HepG2 (cell line): ENCODE results near the gene ADAR. TPM values are rescaled to one million over a fixed set of nuclear protein-coding genes. Genes with fewer than 3 reads are reported as not detected.

Source experiments
- ATF2 ChIP-seq: sonication (generic); formaldehyde crosslinking; IDR thresholded peaks from 2 replicates; pipeline ENCODE4 v1.4.0; 2020; ENCODE audit warnings: missing genetic modification reagents
- CTCF ChIP-seq: sonication (generic); formaldehyde crosslinking; IDR thresholded peaks from 2 replicates; pipeline ENCODE4 v1.5.0; 2020; ENCODE audit warnings: mild to moderate bottlenecking, missing genetic modification reagents, moderate library complexity
- FOSL2 ChIP-seq: sonication (generic); formaldehyde crosslinking; IDR thresholded peaks from 2 replicates; pipeline ENCODE4 v1.4.0; 2020; ENCODE audit warnings: missing genetic modification reagents
- MXD4 ChIP-seq: IDR thresholded peaks from 2 replicates; pipeline ENCODE4 v1.6.1; 2016; ENCODE audit warnings: mild to moderate bottlenecking, missing biosample characterization, missing genetic modification reagents
- NCOA2 ChIP-seq: sonication (generic); formaldehyde crosslinking; IDR thresholded peaks from 2 replicates; pipeline ENCODE4 v1.8.0; 2022; ENCODE audit warnings: inconsistent platforms
- SKIL ChIP-seq: sonication (generic); formaldehyde crosslinking; IDR thresholded peaks from 2 replicates; pipeline ENCODE4 v1.8.0; 2022; ENCODE audit warnings: missing genetic modification reagents, mild to moderate bottlenecking, moderate library complexity, borderline replicate concordance
- TEAD3 ChIP-seq: optimal IDR thresholded peaks from 2 replicates; pipeline ENCODE3; 2016; ENCODE audit warnings: borderline replicate concordance
- ZBTB38 ChIP-seq: sonication (generic); formaldehyde crosslinking; IDR thresholded peaks from 2 replicates; pipeline ENCODE4 v1.5.1; 2020; ENCODE audit warnings: mild to moderate bottlenecking, missing genetic modification reagents
- ZBTB4 ChIP-seq: sonication (generic); formaldehyde crosslinking; IDR thresholded peaks from 2 replicates; pipeline ENCODE4 v1.4.0; 2020; ENCODE audit warnings: missing genetic modification reagents, mild to moderate bottlenecking, borderline replicate concordance
- ZNF101 ChIP-seq: sonication (generic); formaldehyde crosslinking; IDR thresholded peaks from 2 replicates; pipeline ENCODE4 v1.4.0; 2020; ENCODE audit warnings: mild to moderate bottlenecking, low read depth, missing genetic modification reagents, borderline replicate concordance
- ZNF264 ChIP-seq: sonication (generic); formaldehyde crosslinking; IDR thresholded peaks from 2 replicates; pipeline ENCODE4 v1.4.0; 2020; ENCODE audit warnings: missing genetic modification reagents
- ZNF883 ChIP-seq: sonication (generic); formaldehyde crosslinking; IDR thresholded peaks from 2 replicates; pipeline ENCODE4 v1.5.1; 2020; ENCODE audit warnings: mild to moderate bottlenecking, missing genetic modification reagents; ENCODE audit errors: not compliant biosample characterization
- ZSCAN22 ChIP-seq: sonication (generic); formaldehyde crosslinking; IDR thresholded peaks from 2 replicates; pipeline ENCODE4 v1.4.0; 2020; ENCODE audit warnings: mild to moderate bottlenecking, missing genetic modification reagents
- polyA plus RNA-seq, 8 experiments: library from polyadenylated mRNA; depleted of rRNA in 3 of 8; stranded (reverse) in 7 of 8; unstranded in 1 of 8; fragments of >200 nt; fragmentation: Illumina TruSeq in 4 of 8; extraction: Trizol in 4 of 8; gene quantifications; 2 replicates each; pipeline versions ENCODE4 v1.2.1 to v1.2.3, GENCODE V29; 2011 to 2016; ENCODE audit warnings: low read depth in 4 of 8, missing spikeins in 1 of 8, mixed read lengths in 1 of 8; ENCODE audit not compliant: insufficient read depth in 1 of 8
- total RNA-seq, 5 experiments: library from RNA; depleted of rRNA; stranded (reverse); fragments of >200 nt; fragmentation: Illumina TruSeq; extraction: Trizol; gene quantifications; 2 replicates each; pipeline ENCODE4 v1.2.3, GENCODE V29; 2016; ENCODE audit warnings: low read depth in 1 of 5
- TF ChIP-seq, protein P1 (sequence below): IDR thresholded peaks from 2 replicates; pipeline ENCODE4 v1.6.1; 2016; ENCODE audit warnings: mild to moderate bottlenecking
- TF ChIP-seq, protein P2 (sequence below): sonication (generic); formaldehyde crosslinking; IDR thresholded peaks from 2 replicates; pipeline ENCODE4 v1.5.0; 2020; ENCODE audit warnings: missing genetic modification reagents, mild to moderate bottlenecking, borderline replicate concordance

Gene ADAR
- total and polyA plus RNA-seq, 2 of the 13 experiments (the other 11 are each of a cell fraction or from before 2014, with no cell fraction given), result 70.8 to 86.2 TPM

DNA sequence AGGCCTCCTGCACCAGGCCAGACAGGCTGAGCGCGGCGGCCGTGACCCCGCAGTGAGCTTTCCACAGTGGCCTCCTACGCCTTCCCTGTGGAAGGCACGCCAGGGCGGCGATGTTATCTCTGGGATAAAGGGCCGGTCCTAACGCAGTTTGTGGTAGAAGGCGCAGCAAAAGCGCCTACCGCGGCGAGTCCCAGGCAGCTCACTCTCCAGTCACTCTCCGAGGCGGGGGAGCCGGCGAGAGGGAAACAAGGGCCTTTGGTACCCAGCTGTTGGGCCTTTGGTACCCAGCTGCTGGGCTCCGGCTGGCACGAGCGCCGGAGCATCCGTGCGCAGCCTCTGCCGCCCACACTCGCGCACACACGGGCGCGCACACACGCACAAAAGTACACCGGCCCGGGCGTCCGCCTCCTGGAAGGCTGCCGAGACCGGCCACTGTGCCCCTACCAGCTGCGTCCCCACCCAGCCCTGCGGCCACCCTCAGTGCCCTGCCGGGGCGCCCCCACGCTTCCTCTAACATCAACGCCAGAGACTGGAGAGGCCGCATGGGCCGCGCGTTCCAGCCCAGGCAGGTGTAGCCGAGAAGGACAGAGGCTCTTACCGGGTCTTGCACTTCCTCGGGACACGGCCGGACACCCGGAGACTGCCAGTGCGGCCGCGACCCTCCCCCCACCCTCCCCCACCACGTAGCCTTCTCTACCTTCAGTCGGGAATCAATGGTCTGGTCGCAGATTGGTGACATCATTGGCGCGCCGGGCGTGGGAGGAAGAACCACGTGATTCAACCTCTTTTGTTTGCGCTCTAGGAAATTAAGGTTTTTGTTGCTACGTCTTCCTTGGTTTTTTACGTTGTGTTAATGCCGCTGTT, 19.5 kb upstream of the ADAR start (continued):
- no peak; the same call in 1 of the 2 replicates for TF ChIP-seq ATF2 (CRISPR knock-in tag)
- TF ChIP-seq ZNF883, result peak; percentile 66
- TF ChIP-seq NCOA2, result no peak
- TF ChIP-seq, protein P1, sequence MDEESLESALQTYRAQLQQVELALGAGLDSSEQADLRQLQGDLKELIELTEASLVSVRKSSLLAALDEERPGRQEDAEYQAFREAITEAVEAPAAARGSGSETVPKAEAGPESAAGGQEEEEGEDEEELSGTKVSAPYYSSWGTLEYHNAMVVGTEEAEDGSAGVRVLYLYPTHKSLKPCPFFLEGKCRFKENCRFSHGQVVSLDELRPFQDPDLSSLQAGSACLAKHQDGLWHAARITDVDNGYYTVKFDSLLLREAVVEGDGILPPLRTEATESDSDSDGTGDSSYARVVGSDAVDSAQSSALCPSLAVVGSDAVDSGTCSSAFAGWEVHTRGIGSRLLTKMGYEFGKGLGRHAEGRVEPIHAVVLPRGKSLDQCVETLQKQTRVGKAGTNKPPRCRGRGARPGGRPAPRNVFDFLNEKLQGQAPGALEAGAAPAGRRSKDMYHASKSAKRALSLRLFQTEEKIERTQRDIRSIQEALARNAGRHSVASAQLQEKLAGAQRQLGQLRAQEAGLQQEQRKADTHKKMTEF (CRISPR knock-in tag), result peak; percentile 51; the same call in 1 of the 2 replicates
- TF ChIP-seq ZBTB4 (CRISPR knock-in tag), result 0 out of 2 replicates have a peak, but pooled peaks have one; percentile 71
- peak; percentile 52; the same call in 1 of the 2 replicates for TF ChIP-seq ZSCAN22 (CRISPR knock-in tag)
- peak; percentile 1; the same call in 1 of the 2 replicates for TF ChIP-seq CTCF (CRISPR knock-in tag)
- no peak for TF ChIP-seq ZNF101
- TF ChIP-seq, protein P2, sequence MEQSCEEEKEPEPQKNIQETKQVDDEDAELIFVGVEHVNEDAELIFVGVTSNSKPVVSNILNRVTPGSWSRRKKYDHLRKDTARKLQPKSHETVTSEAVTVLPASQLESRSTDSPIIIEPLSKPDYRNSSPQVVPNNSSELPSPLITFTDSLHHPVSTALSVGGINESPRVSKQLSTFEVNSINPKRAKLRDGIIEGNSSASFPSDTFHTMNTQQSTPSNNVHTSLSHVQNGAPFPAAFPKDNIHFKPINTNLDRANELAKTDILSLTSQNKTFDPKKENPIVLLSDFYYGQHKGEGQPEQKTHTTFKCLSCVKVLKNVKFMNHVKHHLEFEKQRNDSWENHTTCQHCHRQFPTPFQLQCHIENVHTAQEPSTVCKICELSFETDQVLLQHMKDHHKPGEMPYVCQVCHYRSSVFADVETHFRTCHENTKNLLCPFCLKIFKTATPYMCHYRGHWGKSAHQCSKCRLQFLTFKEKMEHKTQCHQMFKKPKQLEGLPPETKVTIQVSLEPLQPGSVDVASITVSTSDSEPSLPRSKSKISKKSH (CRISPR knock-in tag), result peak; percentile 33
- TF ChIP-seq ZNF264 (CRISPR knock-in tag), result no peak
- peak; percentile 38; the same call in 1 of the 2 replicates for TF ChIP-seq MXD4
- TF ChIP-seq TEAD3, result peak; percentile 44
- 0 out of 2 replicates have a peak, but pooled peaks have one; percentile 20 for TF ChIP-seq ZBTB38 (CRISPR knock-in tag)
- TF ChIP-seq SKIL (CRISPR knock-in tag), result no peak
- TF ChIP-seq FOSL2 (CRISPR knock-in tag), result peak; percentile 52
